AML-193 (cell line): ENCODE data around the gene TMEM175.

Experiments used
- DNase-seq, 2 experiments: peaks; one replicate each; lab custom pipeline; 2025; lab: John Stamatoyannopoulos, UW

TMEM175 gene

DNA sequence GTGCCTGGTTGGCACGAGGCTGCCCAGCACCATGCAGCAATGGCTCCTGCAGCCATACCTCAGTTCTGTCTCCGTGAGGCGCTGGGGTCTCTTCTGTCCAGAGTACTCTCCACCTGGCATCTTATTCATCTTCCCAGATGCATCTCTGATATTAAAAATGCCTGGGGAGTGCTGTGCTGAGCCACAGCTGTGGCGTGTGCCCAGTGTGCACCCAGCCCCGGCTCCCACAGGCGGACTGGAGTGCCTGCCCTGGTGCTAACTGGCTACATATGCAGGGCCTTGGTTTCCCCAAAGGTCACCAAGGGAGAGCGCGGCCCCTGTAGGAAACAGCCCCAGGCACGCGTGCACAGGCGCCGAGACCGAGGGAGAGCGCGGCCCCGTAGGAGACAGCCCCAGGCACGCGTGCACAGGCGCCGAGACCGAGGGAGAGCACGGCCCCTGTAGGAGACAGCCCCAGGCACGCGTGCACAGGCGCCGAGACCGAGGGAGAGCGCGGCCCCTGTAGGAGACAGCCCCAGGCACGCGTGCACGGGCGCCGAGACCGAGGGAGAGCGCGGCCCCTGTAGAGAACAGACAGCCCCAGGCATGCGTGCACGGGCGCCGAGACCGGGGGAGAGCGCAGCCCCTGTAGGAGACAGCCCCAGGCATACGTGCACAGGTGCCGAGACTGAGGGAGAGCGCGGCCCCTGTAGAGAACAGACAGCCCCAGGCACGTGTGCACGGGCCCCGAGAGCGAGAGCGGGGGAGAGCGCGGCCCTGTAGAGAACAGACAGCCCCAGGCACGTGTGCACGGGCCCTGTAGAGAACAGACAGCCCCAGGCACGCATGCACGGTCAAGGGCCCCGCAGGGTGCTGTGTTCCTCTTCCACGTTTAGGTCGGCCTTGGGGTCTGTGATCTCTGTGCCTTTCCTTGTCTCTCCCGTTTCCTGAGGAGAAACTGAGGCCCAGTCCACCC is 14.5 kb downstream of the TMEM175 start:
- DNase-seq: no peak

- DNase-seq: no peak
Observed at GRCh38 chr4:947491-947971, 15.3 kb downstream of the TMEM175 start.

GRCh38 chr4:948101-948935 is 16.1 kb downstream of the TMEM175 start:
- no peak for DNase-seq

DNA sequence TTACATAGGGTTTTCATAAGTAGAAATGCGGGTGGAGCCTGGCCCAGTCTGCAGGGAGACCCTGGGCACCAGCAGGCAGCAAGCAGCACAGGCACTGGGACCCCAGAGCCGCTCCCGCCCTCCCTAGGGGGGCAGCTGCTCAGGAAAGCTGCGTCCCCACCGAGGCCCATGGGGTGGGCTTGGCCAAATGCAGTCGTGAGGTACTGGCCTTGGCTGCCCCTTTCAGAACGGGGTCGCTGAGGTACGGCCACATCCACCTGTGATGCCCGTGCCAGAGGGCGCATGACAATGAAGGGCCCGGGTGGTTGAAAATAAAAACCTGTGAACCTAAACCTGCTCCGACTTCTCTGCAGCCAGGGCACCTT is 16.7 kb downstream of the TMEM175 start:
- no peak for DNase-seq

- no peak for DNase-seq
Observed at GRCh38 chr4:949656-950055, 17.4 kb downstream of the TMEM175 start.

- DNase-seq: no peak
Observed at GRCh38 chr4:950136-951020, 18.1 kb downstream of the TMEM175 start.

DNA sequence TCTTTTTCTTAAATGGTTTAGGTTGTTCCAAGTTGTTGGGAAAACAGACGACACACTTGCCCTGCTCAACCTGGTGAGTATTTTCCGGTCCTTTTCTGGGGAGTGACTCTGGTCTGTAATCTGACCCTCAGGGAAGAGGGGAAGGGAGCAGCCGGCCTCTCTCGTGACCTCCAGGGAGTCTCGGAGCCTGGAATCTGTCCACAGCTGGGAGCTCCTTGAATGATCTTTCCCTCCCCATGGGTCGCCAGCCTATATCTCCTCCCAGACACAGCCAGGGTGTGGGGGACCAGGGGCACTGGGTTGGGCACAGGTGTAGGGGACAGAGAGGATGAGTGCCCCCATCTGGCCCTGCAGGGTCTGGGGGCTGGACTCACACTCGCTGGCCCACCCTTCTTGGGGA is 18.9 kb downstream of the TMEM175 start:
- DNase-seq: no peak

DNA sequence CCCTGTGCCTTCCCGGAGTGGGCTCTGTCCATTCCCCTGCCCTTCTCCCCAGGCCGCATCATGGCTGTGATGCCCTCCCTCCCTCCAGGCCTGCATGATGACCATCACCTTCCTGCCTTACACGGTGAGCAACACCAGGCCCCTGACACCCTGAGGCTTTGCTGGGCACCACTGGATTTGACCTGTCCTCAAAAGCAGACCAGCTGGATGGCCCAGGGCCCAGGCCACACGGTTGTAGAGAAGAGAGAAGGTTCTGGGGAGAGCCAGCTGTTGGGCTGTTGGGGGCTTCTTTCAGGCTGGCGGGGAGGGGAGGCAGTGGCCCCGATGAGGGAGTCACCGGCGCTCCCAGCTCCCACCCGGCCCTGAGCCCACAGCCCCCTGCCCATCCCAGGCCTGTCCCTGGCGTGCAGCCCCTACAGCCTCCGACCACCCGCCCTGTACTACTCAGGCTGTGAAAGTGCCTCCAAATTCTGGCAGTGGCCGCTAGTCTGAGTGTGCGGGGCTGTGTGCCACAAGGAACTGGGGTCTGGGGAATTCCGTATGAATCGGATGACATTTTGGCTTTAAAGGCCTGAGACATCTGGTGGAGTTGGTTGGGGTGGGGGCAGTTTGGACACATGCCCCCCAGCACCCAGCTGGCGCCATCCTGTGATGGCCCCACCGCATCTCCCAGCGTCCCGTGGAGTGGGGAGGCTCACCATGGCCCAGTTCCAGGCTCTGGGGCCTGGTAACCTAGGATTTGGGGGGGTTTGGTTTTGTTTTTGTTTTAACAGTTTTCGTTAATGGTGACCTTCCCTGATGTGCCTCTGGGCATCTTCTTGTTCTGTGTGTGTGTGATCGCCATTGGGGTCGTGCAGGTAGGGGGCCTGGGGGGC is 19.6 kb downstream of the TMEM175 start:
- no peak for DNase-seq

- no peak for DNase-seq
Observed at GRCh38 chr4:952881-953573, 20.8 kb downstream of the TMEM175 start.

GRCh38 chr4:953574-953915 is 21.3 kb downstream of the TMEM175 start:
- DNase-seq: no peak

- no peak for DNase-seq
Observed at GRCh38 chr4:954211-955020, 22.2 kb downstream of the TMEM175 start.

DNA sequence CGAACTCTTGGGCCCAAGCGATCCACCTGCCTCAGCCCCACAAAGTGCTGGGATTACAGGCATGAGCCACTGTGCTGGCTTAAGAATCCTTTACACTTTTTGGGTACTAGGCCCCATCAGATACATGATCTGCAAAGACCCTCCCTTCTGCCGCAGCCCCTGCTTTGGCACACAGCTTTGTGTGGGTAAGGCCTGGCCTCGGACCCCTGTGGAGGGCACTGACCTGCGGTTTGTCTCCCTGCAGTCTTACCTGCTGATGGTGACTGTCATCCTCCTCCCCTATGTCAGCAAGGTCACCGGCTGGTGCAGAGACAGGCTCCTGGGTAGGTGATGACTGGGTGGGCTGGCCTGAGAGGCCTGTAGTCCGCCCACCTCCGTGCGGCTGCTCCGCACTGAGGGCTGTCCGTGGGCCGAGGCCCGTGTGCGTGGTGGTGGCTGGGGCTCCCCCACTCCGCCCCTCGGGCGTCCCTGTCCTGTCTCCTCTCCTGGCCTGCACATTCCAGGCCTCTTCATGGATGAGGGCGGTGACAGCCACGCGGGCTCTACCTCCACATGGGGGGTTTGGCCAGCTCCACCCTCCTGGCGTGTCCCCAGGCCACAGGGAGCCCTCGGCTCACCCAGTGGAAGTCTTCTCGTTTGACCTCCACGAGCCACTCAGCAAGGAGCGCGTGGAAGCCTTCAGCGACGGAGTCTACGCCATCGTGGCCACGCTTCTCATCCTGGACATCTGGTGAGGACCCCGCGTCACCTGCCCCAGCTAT is 23.1 kb downstream of the TMEM175 start:
- no peak for DNase-seq

- DNase-seq: no peak
Observed at GRCh38 chr4:955931-956381, 23.7 kb downstream of the TMEM175 start.

- DNase-seq: no peak
Observed at GRCh38 chr4:956531-957230, 24.4 kb downstream of the TMEM175 start.

DNA sequence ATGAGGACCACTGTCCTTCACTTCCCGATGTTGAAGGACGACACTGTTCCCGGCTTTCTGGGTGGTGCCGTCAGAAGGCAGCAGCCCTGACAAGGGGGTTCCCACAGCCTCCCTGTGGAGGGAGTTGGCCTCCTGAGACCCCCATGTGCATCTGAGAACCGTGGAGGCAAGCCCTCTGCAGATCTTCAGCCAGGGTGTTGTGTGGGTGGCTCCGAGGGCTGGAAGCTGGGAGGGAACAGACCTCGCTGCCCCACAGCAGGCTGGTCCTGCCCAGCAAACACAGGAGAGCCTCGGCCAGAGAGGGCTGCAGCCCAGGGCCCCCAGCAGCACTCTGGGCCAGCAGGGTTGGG is 24.9 kb downstream of the TMEM175 start:
- DNase-seq: no peak

DNA sequence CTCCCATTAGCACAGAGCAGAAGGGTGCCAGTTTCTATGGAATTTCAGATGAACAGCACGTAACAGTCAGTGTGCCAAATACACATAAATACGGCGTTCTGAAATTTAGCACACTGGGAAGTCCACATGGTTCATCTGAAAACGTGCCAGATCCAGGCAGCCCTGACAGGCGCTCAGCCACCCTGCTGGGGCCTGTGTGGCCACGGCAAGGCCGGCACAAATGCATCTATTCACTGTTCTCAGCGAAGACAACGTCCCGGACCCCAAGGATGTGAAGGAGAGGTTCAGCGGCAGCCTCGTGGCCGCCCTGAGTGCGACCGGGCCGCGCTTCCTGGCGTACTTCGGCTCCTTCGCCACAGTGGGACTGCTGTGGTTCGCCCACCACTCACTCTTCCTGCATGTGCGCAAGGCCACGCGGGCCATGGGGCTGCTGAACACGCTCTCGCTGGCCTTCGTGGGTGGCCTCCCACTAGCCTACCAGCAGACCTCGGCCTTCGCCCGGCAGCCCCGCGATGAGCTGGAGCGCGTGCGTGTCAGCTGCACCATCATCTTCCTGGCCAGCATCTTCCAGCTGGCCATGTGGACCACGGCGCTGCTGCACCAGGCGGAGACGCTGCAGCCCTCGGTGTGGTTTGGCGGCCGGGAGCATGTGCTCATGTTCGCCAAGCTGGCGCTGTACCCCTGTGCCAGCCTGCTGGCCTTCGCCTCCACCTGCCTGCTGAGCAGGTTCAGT is 25.5 kb downstream of the TMEM175 start:
- DNase-seq: no peak

- DNase-seq: no peak
Observed at GRCh38 chr4:958314-958665, 26.0 kb downstream of the TMEM175 start.
